CD4-positive, alpha-beta T cell (primary cell): ENCODE measurements around the gene KAT2A. TPM values are rescaled to one million over a fixed set of nuclear protein-coding genes. Genes with fewer than 3 reads are reported as not detected.

Source experiments
- ATAC-seq: fragments of 200-7000 bp; cut with Tn5 transposase; one replicate; pipeline ENCODE4 v1.10.0; 2022; ENCODE audit warnings: mild to moderate bottlenecking; ENCODE audit not compliant: poor library complexity
- CTCF ChIA-PET: fragments of 350-600 bp; sonication (Branson Sonifier 250); formaldehyde crosslinking; loops from one replicate; lab custom pipeline; 2021; ENCODE audit warnings: antibody characterized with exemption, inconsistent platforms; lab: Charles Lee
- POLR2A ChIA-PET: fragments of 350-600 bp; sonication (Branson Sonifier 250); formaldehyde crosslinking; loops from one replicate; lab custom pipeline; 2021; ENCODE audit warnings: antibody characterized with exemption, inconsistent platforms; lab: Charles Lee
- DNase-seq, 14 experiments: peaks; one replicate each; pipeline ENCODE4 v3.0.0-alpha.2; 2013 to 2020; ENCODE audit warnings: mixed read lengths in 2 of 14
- H3K27ac ChIP-seq, 2 donors: one replicate each; pipeline versions ENCODE4 v1.5.1 to v1.7.0; 2013; ENCODE audit warnings: low read length in 2 of 2, low read depth in 1 of 2, mild to moderate bottlenecking in 1 of 2
- H3K27me3 ChIP-seq, 2 experiments: 1 replicate in 1 of 2; 2 replicates in 1 of 2; pipeline versions ENCODE4 v1.6.1 to v1.7.0; 2013; ENCODE audit warnings: low read length in 2 of 2, control low read depth in 1 of 2, mild to moderate bottlenecking in 1 of 2, moderate library complexity in 1 of 2; ENCODE audit not compliant: insufficient read depth in 2 of 2, control insufficient read depth in 1 of 2
- H3K36me3 ChIP-seq: one replicate; pipeline ENCODE4 v1.6.1; 2013; ENCODE audit warnings: low read length, control low read depth; ENCODE audit not compliant: insufficient read depth
- H3K4me1 ChIP-seq: one replicate; pipeline ENCODE4 v1.6.1; 2013; ENCODE audit warnings: low read length, control low read depth; ENCODE audit not compliant: insufficient read depth
- H3K4me3 ChIP-seq: one replicate; pipeline ENCODE4 v1.5.1; 2013; ENCODE audit warnings: mild to moderate bottlenecking, low read length, moderate library complexity
- H3K9me3 ChIP-seq, 2 experiments: 1 replicate in 1 of 2; 2 replicates in 1 of 2; pipeline versions ENCODE4 v1.6.1 to v1.7.0; 2013; ENCODE audit warnings: low read length in 2 of 2, mild to moderate bottlenecking in 2 of 2, control low read depth in 1 of 2, moderate library complexity in 1 of 2; ENCODE audit not compliant: control insufficient read depth in 1 of 2, insufficient read depth in 1 of 2
- H3K27ac Mint-ChIP-seq: one replicate; pipeline ENCODE4 v1.8.0; 2020; ENCODE audit warnings: mixed read lengths
- H3K27me3 Mint-ChIP-seq: one replicate; pipeline ENCODE4 v1.8.0; 2021; ENCODE audit warnings: mixed read lengths
- H3K36me3 Mint-ChIP-seq: one replicate; pipeline ENCODE4 v1.8.0; 2021; ENCODE audit warnings: low read depth, mixed read lengths
- H3K4me1 Mint-ChIP-seq: one replicate; pipeline ENCODE4 v1.8.0; 2021; ENCODE audit warnings: low read depth, mixed read lengths
- H3K4me3 Mint-ChIP-seq: one replicate; pipeline ENCODE4 v1.8.0; 2020; ENCODE audit warnings: mild to moderate bottlenecking, mixed read lengths
- H3K9me3 Mint-ChIP-seq: one replicate; pipeline ENCODE4 v1.8.0; 2020; ENCODE audit warnings: mixed read lengths
- intact Hi-C, 2 experiments: fragments of 100-400 bp; cut with DNase I in 1 of 2; cut with micrococcal nuclease in 1 of 2; formaldehyde crosslinking; loops; one replicate each; pipeline versions ENCODE4 v1.15.1 to v1.9.0; 2023 to 2025; cut with DNase I, micrococcal nuclease
- total RNA-seq, 174 experiments: library from RNA in 2 of 174; stranded (reverse) in 2 of 174; gene quantifications; one replicate each; pipeline ENCODE4 v1.2.3 and lab custom pipeline; 2021 to 2026
- TF ChIP-seq, protein P1 (sequence below): fragments of 200-600 bp; IDR thresholded peaks from one replicate; pipeline ENCODE4 v1.8.0; 2022; ENCODE audit warnings: antibody characterized with exemption, mild to moderate bottlenecking

Gene KAT2A
- total RNA-seq, 2 experiments from 2014 or later, result 38.5 to 42.4 TPM

DNA sequence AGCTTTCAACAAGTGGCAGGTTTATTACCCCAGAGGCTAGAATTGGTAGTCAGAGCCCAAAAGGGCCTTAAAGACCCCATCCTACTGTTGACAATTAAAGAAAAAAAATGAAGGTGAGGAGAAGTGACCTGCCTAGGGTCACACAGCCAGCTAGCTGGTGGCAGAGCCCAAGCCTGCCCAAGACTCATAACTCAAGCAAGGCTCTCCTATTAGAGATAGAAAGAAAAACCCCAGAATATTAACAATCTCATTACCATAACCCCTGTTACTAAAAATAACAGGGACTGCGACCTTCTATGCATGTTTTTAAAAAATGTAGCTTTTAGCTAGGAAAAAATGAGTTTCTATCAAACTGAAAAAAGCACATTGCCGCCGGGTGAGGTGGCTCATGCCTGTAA lies 15.5 kb upstream of the KAT2A start:
- CTCF ChIA-PET, result no interaction called here

DNA sequence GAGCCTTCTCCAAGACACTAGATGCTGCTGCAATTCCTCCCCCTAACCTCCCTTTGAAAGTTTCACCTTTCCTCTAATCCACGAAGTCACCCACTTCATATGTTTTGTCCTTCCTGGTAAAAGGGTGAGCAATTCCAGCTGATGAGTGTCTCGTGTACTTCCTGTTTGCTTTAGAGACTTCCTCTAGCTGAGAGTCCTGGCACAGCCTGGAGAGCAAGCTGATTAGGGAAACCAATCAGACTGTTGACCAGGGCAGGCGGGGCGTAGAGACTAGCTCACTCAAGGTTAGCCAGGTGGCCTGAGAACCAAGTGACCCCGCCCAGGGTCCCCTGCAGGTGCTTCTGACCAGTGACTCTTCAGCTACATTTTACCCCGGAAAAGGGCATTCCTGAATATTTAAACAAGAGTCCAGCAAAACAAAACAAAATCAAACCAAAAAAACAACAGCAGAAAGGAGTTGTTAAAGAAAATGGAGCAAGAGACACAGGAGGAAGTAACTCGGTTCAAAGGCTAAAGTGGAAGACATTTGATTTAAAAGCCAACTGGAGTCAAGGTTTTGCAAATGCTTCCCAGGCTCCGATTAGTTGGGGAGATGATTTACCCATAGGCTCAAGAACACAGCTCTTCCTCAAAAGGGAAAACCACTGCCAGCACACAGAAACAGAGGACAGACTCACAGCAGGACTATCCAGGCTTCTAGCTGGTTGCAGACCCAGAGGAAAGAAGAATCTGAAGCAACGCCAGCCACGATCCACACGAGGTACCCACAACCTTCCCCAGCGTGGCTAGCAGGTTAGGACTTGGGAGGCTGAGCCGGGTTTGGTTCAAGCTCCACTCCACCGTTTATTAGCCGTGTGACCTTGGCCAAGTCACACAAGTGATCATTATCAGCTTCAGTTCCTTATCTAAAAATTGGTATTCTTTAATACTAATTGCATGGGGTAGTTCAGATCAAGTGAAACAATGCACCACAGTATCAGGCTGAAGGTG lies 14.8 kb upstream of the KAT2A start:
- peaks cover 73% of the 10 kb centered on the region for H3K4me1 ChIP-seq
- Mint-ChIP-seq H3K27ac (peak overlapping the region; percentile 69), H3K27me3 (no peaks in the 10 kb centered on the region), H3K4me3 (peak overlapping the region; percentile 48), H3K9me3 (no peaks in the 10 kb centered on the region), H3K4me1 (peaks cover 79% of the 10 kb centered on the region), H3K36me3 (peaks cover 51% of the 10 kb centered on the region)
- ChIA-PET CTCF (no interaction called here), POLR2A (interaction anchor here (0.8 kb wide), 1 partner anchor 116 kb away, joined by 4 read pairs; the partner anchor contains the start of gene NKIRAS2)
- no peaks in the 10 kb centered on the region for H3K9me3 ChIP-seq
- ATAC-seq (no peak), DNase-seq (peak in 3 of 14 experiments; percentile 34 to 47 (median 44))
- no peak overlapping the region for H3K4me3 ChIP-seq
- no peaks in the 10 kb centered on the region for H3K27me3 ChIP-seq
- intact Hi-C loops, result no loop called here
- TF ChIP-seq, protein P1, sequence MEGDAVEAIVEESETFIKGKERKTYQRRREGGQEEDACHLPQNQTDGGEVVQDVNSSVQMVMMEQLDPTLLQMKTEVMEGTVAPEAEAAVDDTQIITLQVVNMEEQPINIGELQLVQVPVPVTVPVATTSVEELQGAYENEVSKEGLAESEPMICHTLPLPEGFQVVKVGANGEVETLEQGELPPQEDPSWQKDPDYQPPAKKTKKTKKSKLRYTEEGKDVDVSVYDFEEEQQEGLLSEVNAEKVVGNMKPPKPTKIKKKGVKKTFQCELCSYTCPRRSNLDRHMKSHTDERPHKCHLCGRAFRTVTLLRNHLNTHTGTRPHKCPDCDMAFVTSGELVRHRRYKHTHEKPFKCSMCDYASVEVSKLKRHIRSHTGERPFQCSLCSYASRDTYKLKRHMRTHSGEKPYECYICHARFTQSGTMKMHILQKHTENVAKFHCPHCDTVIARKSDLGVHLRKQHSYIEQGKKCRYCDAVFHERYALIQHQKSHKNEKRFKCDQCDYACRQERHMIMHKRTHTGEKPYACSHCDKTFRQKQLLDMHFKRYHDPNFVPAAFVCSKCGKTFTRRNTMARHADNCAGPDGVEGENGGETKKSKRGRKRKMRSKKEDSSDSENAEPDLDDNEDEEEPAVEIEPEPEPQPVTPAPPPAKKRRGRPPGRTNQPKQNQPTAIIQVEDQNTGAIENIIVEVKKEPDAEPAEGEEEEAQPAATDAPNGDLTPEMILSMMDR, result no peak
- peaks cover 42% of the 10 kb centered on the region for H3K36me3 ChIP-seq
- H3K27ac ChIP-seq, result peak overlapping the region in 1 of 2 donors; percentile 25

More for the DNA sequence above, 15.5 kb upstream of the KAT2A start:
- TF ChIP-seq, protein P1, result no peak
- intact Hi-C loops, result no loop called here
- POLR2A ChIA-PET, result no interaction called here
- Histone ChIP-seq H3K27me3 (no peaks in the 10 kb centered on the region), H3K36me3 (peaks cover 44% of the 10 kb centered on the region), H3K4me1 (peaks cover 76% of the 10 kb centered on the region), H3K4me3 (no peak overlapping the region), H3K9me3 (no peaks in the 10 kb centered on the region), H3K27ac (no peak overlapping the region)
- Mint-ChIP-seq H3K4me3 (no peak overlapping the region), H3K4me1 (peaks cover 79% of the 10 kb centered on the region), H3K27ac (peak overlapping the region; percentile 69), H3K36me3 (peaks cover 51% of the 10 kb centered on the region), H3K27me3 (no peaks in the 10 kb centered on the region), H3K9me3 (no peaks in the 10 kb centered on the region)
- ATAC-seq (no peak), DNase-seq (no peak)

DNA sequence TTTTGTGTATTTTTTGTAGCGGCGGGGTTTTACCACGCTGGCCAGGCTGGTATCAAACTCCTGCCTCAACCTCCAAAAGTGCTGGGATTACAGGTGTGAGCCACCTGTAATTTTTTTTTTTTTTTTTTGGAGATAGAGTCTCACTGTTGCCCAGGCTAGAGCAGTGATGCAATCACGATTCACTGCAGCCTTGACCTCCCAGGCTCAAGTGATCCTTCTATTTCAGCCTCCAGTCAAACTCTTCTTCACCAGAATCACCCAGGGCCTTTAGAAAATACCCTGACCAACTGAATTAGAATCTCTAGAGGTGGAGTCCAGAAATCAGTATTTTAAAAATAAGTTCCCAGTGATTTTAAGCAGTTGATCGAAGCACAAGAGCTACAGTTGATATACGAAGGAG lies 14.0 kb upstream of the KAT2A start:
- ATAC-seq, result no peak
- Histone ChIP-seq H3K36me3 (peaks cover 47% of the 10 kb centered on the region), H3K9me3 (no peaks in the 10 kb centered on the region), H3K4me1 (peaks cover 73% of the 10 kb centered on the region), H3K27me3 (no peaks in the 10 kb centered on the region), H3K4me3 (no peak overlapping the region), H3K27ac (no peak overlapping the region)
- Mint-ChIP-seq H3K9me3 (no peaks in the 10 kb centered on the region), H3K4me3 (no peak overlapping the region), H3K4me1 (peaks cover 82% of the 10 kb centered on the region), H3K36me3 (peaks cover 56% of the 10 kb centered on the region), H3K27me3 (no peaks in the 10 kb centered on the region), H3K27ac (peak overlapping the region; percentile 69)
- intact Hi-C loops, result no loop called here
- DNase-seq, result no peak
- TF ChIP-seq, protein P1, result no peak
- ChIA-PET POLR2A (interaction anchor here (0.6 kb wide), 1 partner anchor 169 kb away, joined by 3 read pairs; the partner anchor contains the start of gene CNP), CTCF (interaction anchor here (0.7 to 0.8 kb wide), 2 partner anchors 17 to 181 kb away, joined by 3 read pairs; no protein-coding TSS in a partner anchor)
